Measurements from ENCODE around the gene TLE3. TPM values are rescaled to one million over a fixed set of nuclear protein-coding genes. Genes with fewer than 3 reads are reported as not detected.

The TLE3 gene
- total RNA-seq, 2 donors from 2014 or later = 157 to 246 TPM

DNA sequence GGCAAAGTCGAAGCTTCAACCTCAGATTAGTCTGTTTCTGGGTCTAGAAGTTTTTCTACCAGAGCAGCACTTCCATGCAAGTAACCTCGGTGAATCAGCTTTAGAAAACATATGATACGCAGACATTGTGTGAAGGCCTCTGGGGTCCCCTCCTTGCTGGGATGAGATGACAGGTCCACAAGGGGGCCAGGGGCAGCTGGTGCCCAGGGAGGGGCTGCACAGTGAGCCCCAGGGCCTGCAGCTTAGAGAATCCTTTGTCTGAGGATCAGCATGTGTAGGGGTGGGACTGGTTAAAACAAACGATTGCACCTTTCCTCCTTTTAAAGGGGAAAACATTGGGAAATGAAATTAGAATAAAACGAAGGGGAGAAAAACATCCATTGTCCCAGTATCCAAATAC is 47.5 kb upstream of the TLE3 start:
- no peaks in the 10 kb centered on the region for H3K9me3 ChIP-seq
- 76% methylated on average over 5 of the region's 5 CpGs for WGBS
- no peaks in the 10 kb centered on the region for H3K27me3 ChIP-seq (replicated peaks; ENCODE audit: insufficient read depth)
- DNase-seq (ENCODE audit: low spot score) = no peak
- no peaks in the 10 kb centered on the region for H3K36me3 ChIP-seq
- H3K4me1 ChIP-seq (replicated peaks) = no peaks in the 10 kb centered on the region
- intact Hi-C loops (cut with DNase I) = no loop called here
- TF ChIP-seq POLR2A (IDR thresholded peaks at IDR 0.05) (no peak), POLR2AphosphoS5 (IDR thresholded peaks at IDR 0.05) (no peak)
- TF ChIP-seq, protein P1, sequence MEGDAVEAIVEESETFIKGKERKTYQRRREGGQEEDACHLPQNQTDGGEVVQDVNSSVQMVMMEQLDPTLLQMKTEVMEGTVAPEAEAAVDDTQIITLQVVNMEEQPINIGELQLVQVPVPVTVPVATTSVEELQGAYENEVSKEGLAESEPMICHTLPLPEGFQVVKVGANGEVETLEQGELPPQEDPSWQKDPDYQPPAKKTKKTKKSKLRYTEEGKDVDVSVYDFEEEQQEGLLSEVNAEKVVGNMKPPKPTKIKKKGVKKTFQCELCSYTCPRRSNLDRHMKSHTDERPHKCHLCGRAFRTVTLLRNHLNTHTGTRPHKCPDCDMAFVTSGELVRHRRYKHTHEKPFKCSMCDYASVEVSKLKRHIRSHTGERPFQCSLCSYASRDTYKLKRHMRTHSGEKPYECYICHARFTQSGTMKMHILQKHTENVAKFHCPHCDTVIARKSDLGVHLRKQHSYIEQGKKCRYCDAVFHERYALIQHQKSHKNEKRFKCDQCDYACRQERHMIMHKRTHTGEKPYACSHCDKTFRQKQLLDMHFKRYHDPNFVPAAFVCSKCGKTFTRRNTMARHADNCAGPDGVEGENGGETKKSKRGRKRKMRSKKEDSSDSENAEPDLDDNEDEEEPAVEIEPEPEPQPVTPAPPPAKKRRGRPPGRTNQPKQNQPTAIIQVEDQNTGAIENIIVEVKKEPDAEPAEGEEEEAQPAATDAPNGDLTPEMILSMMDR (IDR thresholded peaks at IDR 0.05) = no peak
- no peak overlapping the region for H3K4me3 ChIP-seq
- no peak overlapping the region for H3K27ac ChIP-seq

DNA sequence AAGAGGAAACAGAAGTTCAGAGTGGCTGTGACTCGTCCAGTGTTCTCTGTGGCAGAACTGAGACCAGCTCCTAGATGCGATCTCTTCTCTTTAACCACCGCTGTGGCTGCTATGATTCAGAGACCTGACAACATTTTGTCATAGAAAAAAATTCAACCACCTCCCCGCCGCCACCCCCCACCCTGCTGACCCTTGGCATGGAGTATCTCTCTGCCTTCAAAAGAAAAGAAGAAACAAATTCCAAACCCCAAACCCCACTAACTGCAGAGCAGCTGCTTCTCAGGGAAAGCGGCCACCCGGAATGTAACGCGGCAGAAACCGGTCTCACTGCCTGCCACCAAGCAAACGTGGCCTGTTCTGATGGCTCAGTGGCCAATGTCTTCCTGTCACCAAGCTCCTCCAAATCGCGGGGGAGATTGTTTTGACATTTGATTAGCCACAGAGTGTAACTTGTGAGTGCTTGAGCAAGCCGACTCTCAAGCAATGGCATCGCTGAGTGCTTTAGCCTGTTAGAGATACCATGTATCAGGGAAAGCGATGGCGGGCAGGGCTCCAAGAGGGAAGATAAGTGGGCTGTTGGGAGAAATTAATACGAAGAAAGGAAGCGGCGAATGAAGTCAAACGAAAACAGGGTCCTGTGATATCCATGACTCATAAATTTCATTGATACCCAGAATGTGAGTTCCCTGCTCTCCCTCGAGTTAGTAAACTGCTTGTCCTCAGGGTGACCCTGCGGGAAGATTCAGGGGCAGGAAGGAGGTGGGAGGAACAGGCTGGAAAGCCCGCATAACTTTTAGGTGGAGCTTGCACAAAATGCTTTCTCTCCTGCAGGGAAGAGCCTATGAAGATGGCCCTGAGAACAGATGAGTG is 44.8 kb upstream of the TLE3 start:
- DNase-seq (ENCODE audit: low spot score) = no peak
- H3K4me3 ChIP-seq = no peak overlapping the region
- no peaks in the 10 kb centered on the region for H3K9me3 ChIP-seq
- no peak overlapping the region for H3K27ac ChIP-seq
- 61% methylated on average over 24 of the region's 24 CpGs for WGBS
- no peaks in the 10 kb centered on the region for H3K36me3 ChIP-seq
- H3K4me1 ChIP-seq (replicated peaks) = no peaks in the 10 kb centered on the region
- TF ChIP-seq, protein P1 (IDR thresholded peaks at IDR 0.05) = no peak
- no peak for TF ChIP-seq POLR2A (IDR thresholded peaks at IDR 0.05)
- no peak for TF ChIP-seq POLR2AphosphoS5 (IDR thresholded peaks at IDR 0.05)
- intact Hi-C loops (cut with DNase I) = no loop called here
- H3K27me3 ChIP-seq (replicated peaks; ENCODE audit: insufficient read depth) = no peaks in the 10 kb centered on the region

DNA sequence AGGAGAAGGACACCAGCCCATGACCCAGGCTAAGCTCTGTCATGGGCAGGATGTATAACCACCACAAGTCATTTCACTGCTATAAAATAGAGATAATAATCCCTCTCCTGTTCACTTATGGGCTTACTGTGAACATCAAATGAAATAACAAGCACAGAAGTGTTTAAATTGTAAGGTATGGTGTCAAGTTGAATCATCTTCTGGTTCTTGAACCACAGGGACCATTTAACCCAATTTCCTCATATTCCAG is 44.3 kb upstream of the TLE3 start:
- Histone ChIP-seq H3K36me3 (no peaks in the 10 kb centered on the region), H3K9me3 (no peaks in the 10 kb centered on the region), H3K4me3 (no peak overlapping the region), H3K27me3 (replicated peaks; ENCODE audit: insufficient read depth) (no peaks in the 10 kb centered on the region), H3K4me1 (replicated peaks) (no peaks in the 10 kb centered on the region), H3K27ac (no peak overlapping the region)
- intact Hi-C loops (cut with DNase I) = no loop called here
- DNase-seq (ENCODE audit: low spot score) = no peak
- no peak for TF ChIP-seq POLR2A (IDR thresholded peaks at IDR 0.05)
- TF ChIP-seq, protein P1 (IDR thresholded peaks at IDR 0.05) = no peak
- no peak for TF ChIP-seq POLR2AphosphoS5 (IDR thresholded peaks at IDR 0.05)

DNA sequence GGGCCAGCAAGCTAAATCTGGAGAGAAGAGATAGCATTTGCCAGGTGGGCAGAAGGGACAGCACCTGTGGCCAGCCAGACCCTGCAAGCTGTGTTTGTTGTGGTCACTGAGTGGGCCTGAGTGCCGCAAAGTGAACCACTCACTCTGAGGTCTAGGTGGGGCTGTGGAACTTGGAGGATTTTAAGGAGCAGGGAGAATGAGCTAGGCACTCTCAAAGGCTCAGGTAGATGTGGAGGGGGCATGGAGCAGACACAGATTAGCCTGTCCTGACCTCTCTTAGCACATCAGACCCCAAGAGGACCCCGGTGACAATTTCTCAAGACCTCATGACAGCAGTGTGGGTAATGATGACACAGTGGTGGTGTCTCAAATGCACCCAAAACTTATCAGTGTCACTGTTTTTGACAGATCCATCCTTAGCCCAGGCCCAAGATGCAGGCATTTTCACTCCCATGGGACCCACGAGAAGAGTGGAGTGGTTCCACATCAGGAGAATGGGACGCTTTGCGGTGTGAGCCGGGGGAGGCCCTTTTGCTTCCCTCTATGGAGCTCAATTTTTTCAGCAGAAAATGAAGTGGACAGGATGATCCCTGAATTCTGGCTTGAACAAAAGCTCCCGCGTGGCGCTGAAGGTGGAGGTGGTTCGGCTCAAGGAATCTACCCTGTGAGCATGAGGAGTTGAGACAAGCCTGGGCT is 43.8 kb upstream of the TLE3 start:
- Histone ChIP-seq H3K27ac (peak overlapping the region in 1 of 2 donors; percentile 25), H3K36me3 (no peaks in the 10 kb centered on the region), H3K27me3 (replicated peaks; ENCODE audit: insufficient read depth) (no peaks in the 10 kb centered on the region), H3K9me3 (no peaks in the 10 kb centered on the region), H3K4me3 (no peak overlapping the region), H3K4me1 (replicated peaks) (no peaks in the 10 kb centered on the region)
- intact Hi-C loops (cut with DNase I) = no loop called here
- TF ChIP-seq POLR2AphosphoS5 (IDR thresholded peaks at IDR 0.05) = no peak
- TF ChIP-seq, protein P1 (IDR thresholded peaks at IDR 0.05) = no peak
- TF ChIP-seq POLR2A (IDR thresholded peaks at IDR 0.05) = no peak
- 95% methylated on average over 10 of the region's 10 CpGs for whole genome bisulfite sequencing
- no peak for DNase-seq (ENCODE audit: low spot score)

Data from prostate gland (tissue), 2 donors.